ENCODE results near the gene DNAI1. TPM values are rescaled to one million over a fixed set of nuclear protein-coding genes. Genes with fewer than 3 reads are reported as not detected.

DNAI1 gene
- polyA plus RNA-seq, 1 of the 3 experiments (the other 2 are of a cell fraction): 0.46 TPM

DNA sequence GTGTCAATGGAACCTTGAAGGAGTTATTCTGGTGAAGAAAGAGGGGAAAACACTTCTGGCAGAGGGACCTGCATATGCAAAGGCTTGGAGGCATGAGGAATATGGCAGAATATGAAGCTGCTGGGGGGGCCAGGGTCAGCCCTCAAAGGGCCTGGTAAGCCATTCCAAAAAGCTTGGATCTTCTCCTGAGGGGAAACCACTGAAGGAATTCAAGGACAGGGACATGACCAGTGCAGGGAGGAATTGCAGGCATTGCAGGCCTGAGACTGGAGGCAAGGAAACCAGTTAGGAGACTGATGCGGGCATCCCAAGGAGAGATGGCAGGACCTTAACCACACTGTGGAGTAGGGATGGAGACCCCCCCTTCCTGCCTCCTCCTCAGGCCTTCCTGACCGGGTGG lies 42.8 kb downstream of the DNAI1 start:
- ChIA-PET CTCF (interaction anchor here (0.6 to 9.5 kb wide), 46 partner anchors 11 to 184 kb away, joined by 3 to 155 read pairs (median 7); partner anchors contain the start of genes CNTFR, ENHO and MYORG), POLR2A (no interaction called here)
- DNase-seq: no peak
- H3K9ac ChIP-seq: no peak overlapping the region
- H3K4me2 ChIP-seq: no peak overlapping the region
- no peak overlapping the region for H2AFZ ChIP-seq (ENCODE audit: low read depth)
- no peaks in the 10 kb centered on the region for H4K20me1 ChIP-seq (ENCODE audit: insufficient read depth)
- no peak overlapping the region for H3K4me3 ChIP-seq (ENCODE audit: low read depth in 2 of 2, low read length in 1 of 2)
- no peaks in the 10 kb centered on the region for H3K27me3 ChIP-seq (ENCODE audit: insufficient read depth)
- no peaks in the 10 kb centered on the region for H3K9me3 ChIP-seq
- H3K79me2 ChIP-seq (ENCODE audit: insufficient read depth): no peaks in the 10 kb centered on the region
- no peaks in the 10 kb centered on the region for H3F3A ChIP-seq (replicated peaks; ENCODE audit: insufficient read depth)
- H3K9me2 ChIP-seq: no peaks in the 10 kb centered on the region
- peaks cover 0 to 6% of the 10 kb centered on the region in 2 experiments; a peak in 1 of 4 replicates for H3K4me1 ChIP-seq (ENCODE audit: control insufficient read depth in 1 of 2, insufficient read depth in 2 of 2, low read depth in 1 of 2, low read length in 1 of 2)
- TF ChIP-seq, protein P1, sequence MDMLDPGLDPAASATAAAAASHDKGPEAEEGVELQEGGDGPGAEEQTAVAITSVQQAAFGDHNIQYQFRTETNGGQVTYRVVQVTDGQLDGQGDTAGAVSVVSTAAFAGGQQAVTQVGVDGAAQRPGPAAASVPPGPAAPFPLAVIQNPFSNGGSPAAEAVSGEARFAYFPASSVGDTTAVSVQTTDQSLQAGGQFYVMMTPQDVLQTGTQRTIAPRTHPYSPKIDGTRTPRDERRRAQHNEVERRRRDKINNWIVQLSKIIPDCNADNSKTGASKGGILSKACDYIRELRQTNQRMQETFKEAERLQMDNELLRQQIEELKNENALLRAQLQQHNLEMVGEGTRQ (IDR thresholded peaks at IDR 0.05; ENCODE audit: borderline replicate concordance, low read depth, low read length): no peak
- no peak for TF ChIP-seq PBX3 (IDR thresholded peaks at IDR 0.05)
- no peak for TF ChIP-seq JUND (IDR thresholded peaks at IDR 0.05)
- no peak for TF ChIP-seq TCF12 (IDR thresholded peaks at IDR 0.05)
- TF ChIP-seq CTCF (IDR thresholded peaks at IDR 0.05): no peak
- no peak for TF ChIP-seq MEF2A (IDR thresholded peaks at IDR 0.05; ENCODE audit: borderline replicate concordance, low read depth)
- TF ChIP-seq GATA2 (CRISPR knock-in tag; IDR thresholded peaks at IDR 0.05): no peak
- TF ChIP-seq, protein P2, sequence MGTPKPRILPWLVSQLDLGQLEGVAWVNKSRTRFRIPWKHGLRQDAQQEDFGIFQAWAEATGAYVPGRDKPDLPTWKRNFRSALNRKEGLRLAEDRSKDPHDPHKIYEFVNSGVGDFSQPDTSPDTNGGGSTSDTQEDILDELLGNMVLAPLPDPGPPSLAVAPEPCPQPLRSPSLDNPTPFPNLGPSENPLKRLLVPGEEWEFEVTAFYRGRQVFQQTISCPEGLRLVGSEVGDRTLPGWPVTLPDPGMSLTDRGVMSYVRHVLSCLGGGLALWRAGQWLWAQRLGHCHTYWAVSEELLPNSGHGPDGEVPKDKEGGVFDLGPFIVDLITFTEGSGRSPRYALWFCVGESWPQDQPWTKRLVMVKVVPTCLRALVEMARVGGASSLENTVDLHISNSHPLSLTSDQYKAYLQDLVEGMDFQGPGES (IDR thresholded peaks at IDR 0.05; ENCODE audit: low read depth, low read length): no peak
- TF ChIP-seq NFIC (IDR thresholded peaks at IDR 0.05; ENCODE audit: borderline replicate concordance): no peak
- TF ChIP-seq RFX5 (IDR thresholded peaks at IDR 0.05; ENCODE audit: low read length): no peak
- TF ChIP-seq ZBTB33 (IDR thresholded peaks at IDR 0.05; ENCODE audit: borderline replicate concordance, low read depth): no peak
- TF ChIP-seq USF1 (IDR thresholded peaks at IDR 0.05; ENCODE audit: borderline replicate concordance, low read depth): no peak
- no peak for TF ChIP-seq FOXJ3 (CRISPR knock-in tag; IDR thresholded peaks at IDR 0.05)
- TF ChIP-seq RXRA (IDR thresholded peaks at IDR 0.05; ENCODE audit: borderline replicate concordance, low read depth): no peak
- TF ChIP-seq YY1 (IDR thresholded peaks at IDR 0.05; ENCODE audit: low read depth): no peak
- no peak for TF ChIP-seq TAF1 (IDR thresholded peaks at IDR 0.05; ENCODE audit: borderline replicate concordance, low read depth, low read length)
- no peak for TF ChIP-seq REST (IDR thresholded peaks at IDR 0.05; ENCODE audit: low read depth, low read length)
- WGBS (ENCODE audit: low lambda C conversion rate): 50% methylated on average over 2 of the region's 2 CpGs
- no peaks in the 10 kb centered on the region for H3K36me3 ChIP-seq (replicated peaks in 1 of 2; ENCODE audit: control insufficient read depth in 1 of 2, insufficient read depth in 2 of 2, low read length in 1 of 2)
- no peak overlapping the region for H3K27ac ChIP-seq (ENCODE audit: low read depth in 2 of 2, low read length in 1 of 2)
